Activated T-helper 17 cell treated with anti-CD3 and anti-CD28 coated beads, Interleukin-2, amount 50 U/mL, for 72 hours (primary cell): ENCODE data around the gene ATP9A. TPM values are rescaled to one million over a fixed set of nuclear protein-coding genes. Genes with fewer than 3 reads are reported as not detected.
A peak's percentile ranks its signal among the peaks of the same experiment; 100 is the strongest.

Source experiments
- ATAC-seq: fragments of 150-1000 bp; cut with Tn5 transposase; replicated peaks from 2 replicates; pipeline ENCODE4 v1.10.0; 2021; ENCODE audit warnings: mild to moderate bottlenecking, moderate library complexity
- H3K27ac Mint-ChIP-seq: one replicate; pipeline ENCODE4 v1.8.0; 2022; ENCODE audit warnings: mixed read lengths
- H3K27me3 Mint-ChIP-seq: one replicate; pipeline ENCODE4 v1.8.0; 2022; ENCODE audit warnings: mixed read lengths
- H3K36me3 Mint-ChIP-seq: one replicate; pipeline ENCODE4 v1.8.0; 2022; ENCODE audit warnings: low read depth, mild to moderate bottlenecking, mixed read lengths
- H3K4me1 Mint-ChIP-seq: one replicate; pipeline ENCODE4 v1.8.0; 2022; ENCODE audit warnings: mixed read lengths
- H3K4me3 Mint-ChIP-seq: one replicate; pipeline ENCODE4 v1.8.0; 2022; ENCODE audit warnings: mild to moderate bottlenecking, mixed read lengths
- H3K9me3 Mint-ChIP-seq: one replicate; pipeline ENCODE4 v1.8.0; 2022; ENCODE audit warnings: mixed read lengths
- total RNA-seq, 2 donors: library from RNA; stranded (reverse); gene quantifications; one replicate each; pipeline ENCODE4 v1.2.3, GENCODE V29; 2022

Gene ATP9A
- total RNA-seq, 2 donors from 2014 or later: 1.7 to 2.2 TPM

DNA sequence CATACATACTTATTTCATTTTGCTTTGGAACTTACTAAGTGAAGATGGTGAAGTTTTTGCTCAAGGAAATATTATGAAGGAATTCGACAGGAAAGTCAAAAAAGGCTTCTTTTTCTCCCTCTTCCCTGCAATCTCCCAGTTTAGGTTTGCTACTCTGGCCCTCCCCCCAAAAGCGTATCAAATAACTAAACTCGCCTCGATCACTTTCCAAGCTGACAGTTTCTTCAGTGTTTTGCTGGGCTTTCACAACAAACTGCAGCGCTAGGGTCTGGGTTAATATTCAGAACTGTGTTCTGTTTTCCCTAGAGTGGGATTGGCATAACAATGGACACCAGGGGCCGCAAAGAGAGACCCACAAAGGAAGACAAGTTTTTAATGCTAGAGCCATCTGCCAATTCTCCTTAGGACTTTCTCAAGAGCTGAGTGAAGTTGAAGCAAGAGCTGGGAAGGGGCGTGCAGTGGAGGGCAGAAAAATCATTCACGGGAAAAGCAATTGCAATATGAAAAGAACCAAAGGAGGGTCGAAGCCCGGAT is 57.8 kb downstream of the ATP9A start:
- peaks cover 32% of the 10 kb centered on the region for H3K27me3 Mint-ChIP-seq

DNA sequence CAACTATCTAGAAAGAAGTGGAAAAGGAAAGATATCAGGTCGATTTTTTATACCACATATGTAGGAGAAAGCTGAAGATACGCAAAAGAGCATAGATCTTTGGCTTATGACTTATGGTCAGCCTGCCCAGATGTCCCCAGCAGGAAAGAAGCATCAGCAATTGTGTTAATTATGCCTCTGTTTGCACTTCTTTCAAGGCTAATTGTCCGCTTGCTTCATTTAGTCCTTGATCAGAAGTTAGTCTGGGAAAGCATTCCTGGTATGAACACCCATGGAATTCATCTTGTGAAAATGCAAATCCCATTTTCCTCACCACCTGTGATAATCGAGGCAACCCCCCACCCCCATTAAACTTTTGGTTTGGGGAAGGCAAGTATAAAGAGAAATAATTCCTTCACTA is 62.8 kb downstream of the ATP9A start:
- H3K27me3 Mint-ChIP-seq: peaks cover 17% of the 10 kb centered on the region
- no peak overlapping the region for H3K27ac Mint-ChIP-seq
- no peaks in the 10 kb centered on the region for H3K4me1 Mint-ChIP-seq
- H3K9me3 Mint-ChIP-seq: no peaks in the 10 kb centered on the region
- ATAC-seq: no peak
- no peaks in the 10 kb centered on the region for H3K36me3 Mint-ChIP-seq
- H3K4me3 Mint-ChIP-seq: no peak overlapping the region

More for the DNA sequence above, 57.8 kb downstream of the ATP9A start:
- Mint-ChIP-seq H3K27ac (no peak overlapping the region), H3K36me3 (no peaks in the 10 kb centered on the region), H3K4me3 (no peak overlapping the region), H3K4me1 (peaks cover 7% of the 10 kb centered on the region), H3K9me3 (no peaks in the 10 kb centered on the region)
- no peak for ATAC-seq

DNA sequence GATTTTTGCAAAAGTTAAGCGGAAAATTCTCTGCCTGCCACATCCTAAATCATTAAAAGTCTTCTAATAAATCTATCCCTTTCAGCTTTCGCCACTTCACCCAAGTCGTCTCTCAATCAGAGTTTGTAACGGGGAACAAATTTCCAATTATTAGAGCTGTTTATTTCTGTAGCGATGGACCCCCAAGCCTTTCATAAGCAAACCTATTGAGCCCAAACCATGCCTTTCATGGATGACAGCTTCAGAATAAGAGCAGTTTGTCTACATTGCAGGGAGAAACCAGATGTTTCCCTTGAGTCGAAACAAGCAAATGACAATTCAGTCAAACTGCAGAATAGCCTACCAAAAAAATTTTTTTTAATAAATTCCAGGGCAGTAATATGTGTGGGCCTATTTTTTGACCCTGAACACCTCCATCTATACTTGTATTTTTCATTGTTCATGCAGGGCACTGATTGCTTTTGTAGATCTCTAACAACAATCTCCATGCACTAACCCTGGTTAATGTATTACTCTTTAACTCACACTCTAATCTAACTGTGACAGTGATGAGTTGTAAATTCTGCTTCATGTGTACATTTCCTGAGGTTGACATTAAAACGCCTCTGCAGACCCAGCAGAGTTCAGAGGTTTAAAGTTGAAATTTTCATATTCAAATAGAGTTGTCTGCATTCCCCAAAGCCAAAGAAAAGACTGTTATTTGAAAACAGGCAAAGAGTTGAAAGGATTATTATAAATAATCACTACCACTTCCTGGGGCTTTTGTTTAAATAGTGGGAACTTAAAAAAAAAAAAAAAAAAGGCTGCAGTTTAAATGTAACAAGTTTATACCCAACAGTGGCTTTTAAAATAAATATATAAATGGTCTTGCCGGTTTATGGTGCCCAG is 64.5 kb downstream of the ATP9A start:
- Mint-ChIP-seq H3K4me1 (no peaks in the 10 kb centered on the region), H3K27ac (no peak overlapping the region), H3K4me3 (no peak overlapping the region), H3K27me3 (peaks cover 24% of the 10 kb centered on the region), H3K9me3 (no peaks in the 10 kb centered on the region), H3K36me3 (no peaks in the 10 kb centered on the region)
- no peak for ATAC-seq

DNA sequence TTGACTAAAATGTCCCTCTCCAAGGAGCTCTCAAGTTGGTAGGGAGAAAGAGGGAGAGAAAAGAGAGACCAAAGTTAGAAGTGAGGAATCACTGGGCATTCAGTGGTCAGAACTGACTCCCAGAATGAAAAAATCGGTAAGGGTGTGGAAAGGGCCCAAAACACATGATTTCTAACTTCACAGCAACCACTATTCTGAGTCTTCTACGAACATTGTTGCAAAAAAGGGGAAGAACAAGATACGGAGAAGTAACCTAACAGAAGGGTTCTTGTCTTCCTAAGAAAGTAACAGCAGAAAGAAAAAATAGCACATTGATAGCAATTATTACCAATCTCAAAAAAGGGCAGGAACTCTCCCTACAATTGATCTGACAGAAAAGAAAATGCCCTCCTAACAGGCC is 65.6 kb downstream of the ATP9A start:
- no peak for ATAC-seq
- Mint-ChIP-seq H3K27me3 (peaks cover 30% of the 10 kb centered on the region), H3K36me3 (no peaks in the 10 kb centered on the region), H3K27ac (no peak overlapping the region), H3K4me3 (no peak overlapping the region), H3K9me3 (no peaks in the 10 kb centered on the region), H3K4me1 (no peaks in the 10 kb centered on the region)

DNA sequence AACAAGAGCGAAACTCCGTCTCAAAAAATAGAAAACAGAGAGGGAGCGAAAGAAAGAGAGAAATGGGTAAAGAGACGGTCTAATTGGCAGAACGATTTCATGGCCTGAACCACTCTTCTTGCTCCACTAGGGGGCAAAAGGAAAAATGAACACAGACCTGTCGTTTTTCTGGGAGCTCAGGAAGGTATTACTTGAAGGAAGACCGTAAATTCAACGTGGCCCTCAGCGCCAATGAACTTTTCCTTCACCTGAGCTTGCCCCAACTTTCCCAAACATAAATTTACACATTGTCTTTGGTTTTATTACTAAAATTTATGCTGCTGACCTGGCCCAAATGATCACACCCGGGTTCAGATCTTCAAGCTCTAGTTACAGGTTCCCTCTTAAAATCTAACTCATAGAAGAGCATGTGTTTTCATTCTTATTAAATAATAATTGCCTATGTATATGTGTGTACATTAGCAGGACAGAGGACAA is 67.3 kb downstream of the ATP9A start:
- Mint-ChIP-seq H3K36me3 (no peaks in the 10 kb centered on the region), H3K4me3 (no peak overlapping the region), H3K27ac (no peak overlapping the region), H3K27me3 (peaks cover 36% of the 10 kb centered on the region), H3K4me1 (no peaks in the 10 kb centered on the region), H3K9me3 (no peaks in the 10 kb centered on the region)
- ATAC-seq: no peak

DNA sequence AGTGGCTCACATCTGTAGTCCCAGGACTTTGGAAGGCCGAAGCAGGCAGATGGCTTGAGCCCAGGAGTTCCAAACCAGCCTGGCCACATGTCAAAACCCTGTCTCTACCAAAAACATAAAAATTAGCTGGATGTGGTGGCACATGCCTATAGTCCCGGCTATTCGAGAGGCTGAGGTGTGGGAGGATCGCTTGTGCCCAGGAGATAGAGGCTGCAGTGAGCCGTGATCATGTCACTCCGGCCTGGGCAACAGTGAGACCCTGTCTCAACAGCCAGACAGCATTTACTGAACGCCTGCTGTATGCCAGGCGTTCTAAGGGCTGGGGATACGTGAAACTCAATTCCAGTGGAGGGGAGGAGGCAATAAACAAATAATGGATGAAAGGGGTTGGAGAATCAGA is 69.9 kb downstream of the ATP9A start:
- Mint-ChIP-seq H3K4me1 (no peaks in the 10 kb centered on the region), H3K4me3 (no peak overlapping the region), H3K27ac (peak overlapping the region; percentile 15), H3K36me3 (no peaks in the 10 kb centered on the region), H3K9me3 (no peaks in the 10 kb centered on the region), H3K27me3 (peaks cover 36% of the 10 kb centered on the region)
- no peak for ATAC-seq

DNA sequence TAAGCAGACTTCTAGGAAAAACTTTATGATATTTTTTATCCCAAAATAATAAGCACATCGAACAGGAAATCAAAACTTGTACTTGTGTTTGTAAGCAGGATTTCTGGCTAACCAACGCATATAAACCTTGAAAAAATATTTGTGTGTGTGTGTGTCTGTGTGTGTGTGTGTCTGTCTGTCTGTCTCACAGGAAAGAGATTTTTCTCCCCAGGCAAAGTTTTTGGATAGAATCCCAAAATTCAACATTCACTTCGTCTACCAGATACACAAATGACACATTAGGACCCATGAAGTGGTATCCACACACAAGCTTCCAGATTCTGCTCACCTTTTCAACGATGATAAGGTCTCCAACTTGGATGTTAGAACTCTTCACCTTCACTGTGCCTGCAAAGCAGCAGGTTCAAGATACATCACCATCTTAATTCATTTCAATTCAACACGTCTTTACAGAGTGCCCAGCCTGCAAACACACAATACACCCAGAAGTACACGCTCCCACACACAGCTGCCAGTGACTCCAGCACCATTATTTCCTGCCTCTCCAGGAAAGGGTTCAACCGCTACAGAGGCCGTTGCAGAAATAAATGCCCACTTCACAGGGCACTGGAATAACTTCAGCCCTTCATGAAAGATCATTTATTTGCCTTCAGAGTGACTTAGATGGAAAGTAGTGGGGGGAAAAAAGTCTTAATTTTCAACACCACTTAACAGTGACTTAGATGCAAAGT is 70.9 kb downstream of the ATP9A start:
- Mint-ChIP-seq H3K27ac (no peak overlapping the region), H3K4me1 (no peaks in the 10 kb centered on the region), H3K27me3 (peaks cover 37% of the 10 kb centered on the region), H3K36me3 (no peaks in the 10 kb centered on the region), H3K4me3 (no peak overlapping the region), H3K9me3 (no peaks in the 10 kb centered on the region)
- ATAC-seq: no peak

DNA sequence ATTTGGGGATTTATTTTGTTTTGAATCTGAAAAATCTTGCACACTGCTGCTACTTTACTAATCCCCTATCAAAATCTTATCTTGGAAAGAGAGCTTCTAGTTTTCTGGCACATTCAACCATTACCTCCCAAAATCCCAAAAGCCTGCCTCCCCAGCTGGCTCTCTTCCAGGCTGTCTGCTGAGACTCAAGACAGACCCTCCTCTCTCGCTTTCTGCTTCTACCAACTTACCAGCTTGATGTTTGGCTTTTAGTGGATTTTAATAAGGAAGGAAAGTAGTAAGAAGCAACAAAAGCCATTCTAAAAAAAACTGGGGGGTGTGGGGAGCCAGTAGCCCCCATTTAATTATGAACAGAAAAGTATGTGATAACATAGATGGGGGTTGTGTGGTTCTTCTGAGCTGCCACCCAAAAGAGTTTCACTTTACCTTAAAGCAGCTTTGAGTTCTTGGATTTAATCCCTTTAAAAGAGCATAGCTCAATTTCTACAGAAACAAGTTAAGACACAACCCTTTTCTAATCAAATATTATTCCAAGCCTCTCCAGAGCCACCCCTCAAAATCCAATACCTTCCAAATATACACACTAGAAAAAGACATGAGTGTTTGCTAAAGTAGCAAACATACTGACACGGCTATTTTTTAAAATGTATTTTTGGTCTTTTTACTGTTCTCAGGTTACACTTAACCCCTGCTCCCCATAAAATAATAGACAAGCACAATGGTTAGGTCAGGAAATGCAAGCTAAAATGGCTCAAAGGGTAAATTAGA is 71.7 kb downstream of the ATP9A start:
- peaks cover 43% of the 10 kb centered on the region for H3K27me3 Mint-ChIP-seq
- H3K4me1 Mint-ChIP-seq: no peaks in the 10 kb centered on the region
- H3K4me3 Mint-ChIP-seq: peak overlapping the region; percentile 18
- H3K36me3 Mint-ChIP-seq: no peaks in the 10 kb centered on the region
- H3K9me3 Mint-ChIP-seq: no peaks in the 10 kb centered on the region
- ATAC-seq: no peak
- H3K27ac Mint-ChIP-seq: no peak overlapping the region

DNA sequence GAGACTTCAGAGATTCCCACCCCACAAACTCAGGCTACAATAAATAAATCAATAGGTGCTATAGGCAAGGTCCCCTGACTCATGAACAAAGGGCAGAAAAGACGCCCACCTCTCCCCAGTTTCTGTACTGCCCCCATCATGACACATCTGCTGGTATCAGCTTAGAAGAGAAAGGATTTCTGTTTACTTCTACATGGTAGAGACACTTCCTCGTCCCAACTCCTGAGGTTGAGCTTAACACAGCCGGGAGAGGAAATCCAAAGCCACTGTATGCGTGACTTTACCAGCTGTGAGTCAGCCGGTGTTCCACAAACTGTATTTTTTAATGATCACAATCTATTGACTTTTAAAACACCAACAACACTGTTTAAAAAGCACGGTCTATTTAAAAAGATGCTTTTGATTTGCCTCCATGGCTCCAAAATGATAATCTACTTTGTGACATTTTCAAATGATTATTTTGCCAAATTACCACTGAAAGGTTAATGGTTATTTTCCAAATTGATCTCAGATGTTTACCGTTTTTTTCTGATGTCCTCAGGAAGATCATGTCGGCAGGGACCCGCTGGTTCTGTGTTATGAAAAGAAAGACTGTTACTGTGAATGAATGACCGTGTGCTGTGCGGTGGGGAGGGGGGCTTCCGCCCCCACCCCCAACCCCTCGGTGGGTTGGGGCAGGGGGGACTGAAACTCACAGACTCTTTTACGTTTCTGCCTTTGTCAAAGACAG is 72.5 kb downstream of the ATP9A start:
- H3K4me1 Mint-ChIP-seq: no peaks in the 10 kb centered on the region
- H3K4me3 Mint-ChIP-seq: peak overlapping the region; percentile 18
- H3K27ac Mint-ChIP-seq: no peak overlapping the region
- H3K36me3 Mint-ChIP-seq: no peaks in the 10 kb centered on the region
- ATAC-seq: peak; percentile 91
- no peaks in the 10 kb centered on the region for H3K9me3 Mint-ChIP-seq
- H3K27me3 Mint-ChIP-seq: peaks cover 45% of the 10 kb centered on the region

DNA sequence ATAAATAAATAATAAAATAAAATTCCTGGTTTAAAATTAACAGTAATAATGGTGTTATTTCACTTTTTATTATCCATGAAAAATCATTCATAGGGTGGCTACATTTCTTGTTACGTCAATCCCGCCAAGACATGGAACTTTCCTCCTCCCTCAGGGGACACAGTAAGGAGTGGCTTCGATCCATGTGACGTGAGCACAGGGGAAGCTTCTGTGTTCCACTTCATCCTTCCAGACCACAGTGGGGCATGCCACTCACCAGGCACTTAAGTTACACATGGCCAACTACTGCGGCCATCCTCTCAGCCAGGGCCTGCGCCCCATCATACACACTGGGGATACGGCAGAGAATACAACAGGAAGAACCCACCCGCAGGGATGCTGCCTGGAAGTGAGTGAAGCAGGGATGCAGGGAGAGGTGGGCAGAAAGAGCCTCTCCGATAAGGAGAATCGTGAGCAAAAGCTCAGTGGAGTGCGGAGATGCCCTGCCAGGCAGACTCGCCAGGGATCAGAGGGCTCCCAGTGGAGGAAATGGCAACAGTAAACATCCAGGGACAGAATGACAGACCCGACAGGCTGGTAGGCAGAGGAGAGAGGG is 75.3 kb downstream of the ATP9A start:
- Mint-ChIP-seq H3K36me3 (no peaks in the 10 kb centered on the region), H3K4me1 (no peaks in the 10 kb centered on the region), H3K9me3 (no peaks in the 10 kb centered on the region), H3K27ac (no peak overlapping the region), H3K27me3 (peaks cover 33% of the 10 kb centered on the region), H3K4me3 (no peak overlapping the region)
- ATAC-seq: no peak

DNA sequence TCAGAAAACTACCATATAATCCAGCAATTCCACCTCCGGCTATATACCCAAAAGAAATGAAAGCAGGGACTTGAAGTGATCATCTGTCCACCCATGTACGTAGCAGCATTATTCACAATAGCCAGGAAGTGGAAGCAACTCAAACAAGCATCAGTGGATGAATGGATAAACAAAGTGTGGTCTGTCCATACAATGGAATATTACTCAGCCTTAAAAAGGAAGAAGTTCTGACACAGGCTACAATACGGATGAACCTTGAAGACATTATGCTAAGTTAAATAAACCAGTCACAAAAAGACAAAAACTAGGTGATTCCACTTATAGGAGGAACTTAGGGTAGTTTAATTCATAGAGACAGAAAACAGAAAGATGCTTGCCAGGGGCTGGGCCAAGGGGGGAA is 76.5 kb downstream of the ATP9A start:
- no peak for ATAC-seq
- Mint-ChIP-seq H3K27ac (no peak overlapping the region), H3K36me3 (no peaks in the 10 kb centered on the region), H3K9me3 (no peaks in the 10 kb centered on the region), H3K4me3 (no peak overlapping the region), H3K27me3 (peaks cover 31% of the 10 kb centered on the region), H3K4me1 (no peaks in the 10 kb centered on the region)

DNA sequence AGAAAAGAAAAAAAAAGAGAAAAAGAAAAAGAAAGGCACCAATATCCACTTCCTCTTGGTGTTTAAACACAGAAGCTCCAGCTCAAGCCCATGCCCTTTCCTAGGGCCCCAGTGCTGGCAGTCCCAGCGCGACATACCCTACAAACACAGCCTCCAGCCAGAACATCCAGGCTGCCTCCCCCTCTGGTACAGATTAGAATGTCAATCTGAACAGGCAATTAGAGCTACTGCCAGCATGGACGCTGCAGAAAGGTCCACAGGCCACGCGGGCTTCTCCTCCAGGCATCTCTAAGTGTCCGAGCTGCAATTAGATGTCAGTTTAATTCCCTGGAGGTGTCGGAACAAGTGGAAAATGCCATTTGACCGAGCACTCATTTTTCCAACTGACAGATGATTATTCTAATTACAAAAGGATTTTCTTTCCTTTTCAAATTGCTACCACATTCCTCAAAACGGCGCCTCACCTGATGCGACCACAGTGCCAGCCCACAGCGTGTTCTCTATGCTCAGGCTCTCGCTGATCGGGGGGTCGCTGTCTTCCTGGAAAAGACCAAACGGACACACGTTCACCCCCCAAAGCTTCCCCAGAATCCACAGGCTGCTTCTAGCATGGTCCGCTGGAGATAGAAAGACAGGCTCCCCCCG is 79.5 kb downstream of the ATP9A start:
- peaks cover 13% of the 10 kb centered on the region for H3K27me3 Mint-ChIP-seq
- H3K27ac Mint-ChIP-seq: no peak overlapping the region
- no peaks in the 10 kb centered on the region for H3K4me1 Mint-ChIP-seq
- no peaks in the 10 kb centered on the region for H3K36me3 Mint-ChIP-seq
- ATAC-seq: no peak
- H3K9me3 Mint-ChIP-seq: no peaks in the 10 kb centered on the region
- H3K4me3 Mint-ChIP-seq: no peak overlapping the region

DNA sequence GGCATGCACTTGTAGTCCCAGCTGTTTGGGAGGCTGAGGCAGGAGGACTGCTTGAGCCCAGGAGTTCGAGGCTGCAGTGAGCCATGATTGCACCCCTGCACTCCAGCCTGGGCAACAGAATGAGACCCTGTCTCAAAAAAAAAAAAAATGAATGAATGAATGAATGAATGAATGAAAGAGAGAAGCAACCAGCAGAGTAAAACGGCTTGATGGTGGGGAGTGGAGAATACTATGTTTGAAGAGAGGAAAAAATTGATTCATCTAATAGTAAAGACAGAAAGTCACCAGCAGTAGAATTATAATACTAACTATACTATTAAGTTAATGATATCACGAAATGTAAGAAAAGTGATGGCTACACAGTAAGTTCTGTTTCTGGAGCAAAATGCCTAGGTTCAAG is 80.6 kb downstream of the ATP9A start:
- H3K27ac Mint-ChIP-seq: no peak overlapping the region
- no peaks in the 10 kb centered on the region for H3K4me1 Mint-ChIP-seq
- H3K9me3 Mint-ChIP-seq: no peaks in the 10 kb centered on the region
- H3K27me3 Mint-ChIP-seq: peaks cover 13% of the 10 kb centered on the region
- no peak for ATAC-seq
- no peak overlapping the region for H3K4me3 Mint-ChIP-seq
- H3K36me3 Mint-ChIP-seq: no peaks in the 10 kb centered on the region
